H9 (cell line): Measurements from ENCODE around the gene LNP1. TPM values are rescaled to one million over a fixed set of nuclear protein-coding genes. Genes with fewer than 3 reads are reported as not detected.

Experiments
- DNase-seq: peaks from one replicate; pipeline ENCODE4 v3.0.0-alpha.2; 2017
- H2AFZ ChIP-seq: one replicate; pipeline ENCODE4 v1.6.1; 2013; ENCODE audit warnings: mild to moderate bottlenecking, low read length, control low read depth, moderate library complexity
- H2AK5ac ChIP-seq: 2 replicates; pipeline ENCODE4 v1.6.1; 2013; ENCODE audit warnings: low read length, control low read depth, mixed read lengths; ENCODE audit not compliant: insufficient read length
- H2BK120ac ChIP-seq: one replicate; pipeline ENCODE4 v1.6.1; 2013; ENCODE audit warnings: low read depth, mild to moderate bottlenecking, low read length, control low read depth, inconsistent platforms; ENCODE audit not compliant: poor library complexity, severe bottlenecking
- H2BK12ac ChIP-seq: 2 replicates; pipeline ENCODE4 v1.6.1; 2013; ENCODE audit warnings: low read length, control low read depth, mixed read lengths, low read depth; ENCODE audit not compliant: insufficient read length
- H2BK15ac ChIP-seq: 2 replicates; pipeline ENCODE4 v1.6.1; 2013; ENCODE audit warnings: low read depth, low read length, control low read depth
- H2BK20ac ChIP-seq: one replicate; pipeline ENCODE4 v1.6.1; 2013; ENCODE audit warnings: low read depth, mild to moderate bottlenecking, low read length, control low read depth, inconsistent platforms; ENCODE audit not compliant: poor library complexity, severe bottlenecking
- H2BK5ac ChIP-seq: 2 replicates; pipeline ENCODE4 v1.6.1; 2013; ENCODE audit warnings: low read length, control low read depth, mixed read lengths; ENCODE audit not compliant: insufficient read length
- H3K14ac ChIP-seq: 2 replicates; pipeline ENCODE4 v1.6.1; 2013; ENCODE audit warnings: low read length, control low read depth; ENCODE audit not compliant: insufficient read depth
- H3K18ac ChIP-seq: 2 replicates; pipeline ENCODE4 v1.6.1; 2013; ENCODE audit warnings: low read depth, mild to moderate bottlenecking, mixed read lengths, low read length, control low read depth; ENCODE audit not compliant: insufficient read length
- H3K23ac ChIP-seq: 2 replicates; pipeline ENCODE4 v1.6.1; 2013; ENCODE audit warnings: low read length, control low read depth, mixed read lengths, low read depth; ENCODE audit not compliant: insufficient read length
- H3K23me2 ChIP-seq: 2 replicates; pipeline ENCODE4 v1.6.1; 2013; ENCODE audit warnings: low read depth, mild to moderate bottlenecking, mixed read lengths, low read length, control low read depth; ENCODE audit not compliant: insufficient read length, poor library complexity, severe bottlenecking
- H3K27ac ChIP-seq: 2 replicates; pipeline ENCODE4 v1.5.1; 2013; ENCODE audit warnings: low read length, control low read depth, mixed read lengths, low read depth; ENCODE audit not compliant: insufficient read length
- H3K27me3 ChIP-seq: 2 replicates; pipeline ENCODE4 v1.6.1; 2013; ENCODE audit warnings: low read length, control low read depth, inconsistent platforms; ENCODE audit not compliant: insufficient read depth
- H3K4ac ChIP-seq: 2 replicates; pipeline ENCODE4 v1.6.1; 2013; ENCODE audit warnings: low read depth, mild to moderate bottlenecking, control low read depth, inconsistent platforms, low read length, moderate library complexity
- H3K4me1 ChIP-seq: 2 replicates; pipeline ENCODE4 v1.6.1; 2013; ENCODE audit warnings: low read length, control low read depth, inconsistent platforms; ENCODE audit not compliant: insufficient read depth
- H3K4me2 ChIP-seq: 2 replicates; pipeline ENCODE4 v1.6.1; 2013; ENCODE audit warnings: low read length, control low read depth, mixed read lengths; ENCODE audit not compliant: insufficient read length, insufficient read depth
- H3K56ac ChIP-seq: 2 replicates; pipeline ENCODE4 v1.6.1; 2013; ENCODE audit warnings: low read depth, mild to moderate bottlenecking, mixed read lengths, low read length, control low read depth; ENCODE audit not compliant: insufficient read length
- H3K79me1 ChIP-seq: 2 replicates; pipeline ENCODE4 v1.6.1; 2013; ENCODE audit warnings: low read depth, mild to moderate bottlenecking, moderate library complexity, low read length, control low read depth, inconsistent platforms; ENCODE audit not compliant: insufficient read depth, poor library complexity, severe bottlenecking
- H3K79me2 ChIP-seq: 2 replicates; pipeline ENCODE4 v1.6.1; 2013; ENCODE audit warnings: low read length, control low read depth, inconsistent platforms; ENCODE audit not compliant: insufficient read depth
- H3K9ac ChIP-seq: 2 replicates; pipeline ENCODE4 v1.6.1; 2013; ENCODE audit warnings: low read length, control low read depth, mixed read lengths; ENCODE audit not compliant: insufficient read length; ENCODE audit errors: extremely low read depth
- H3K9me3 ChIP-seq: one replicate; pipeline ENCODE4 v1.6.1; 2013; ENCODE audit warnings: low read depth, low read length, inconsistent platforms; ENCODE audit not compliant: control insufficient read depth
- H3T11ph ChIP-seq: one replicate; pipeline ENCODE4 v1.6.1; 2013; ENCODE audit warnings: mild to moderate bottlenecking, low read length, control low read depth, inconsistent platforms
- H4K20me1 ChIP-seq: one replicate; pipeline ENCODE4 v1.6.1; 2013; ENCODE audit not compliant: control insufficient read depth, insufficient read length, insufficient read depth
- H4K5ac ChIP-seq: 2 replicates; pipeline ENCODE4 v1.6.1; 2013; ENCODE audit warnings: low read depth, mild to moderate bottlenecking, mixed read lengths, low read length, control low read depth; ENCODE audit not compliant: insufficient read length
- H4K8ac ChIP-seq: replicated peaks from 2 replicates; pipeline ENCODE4 v1.6.1; 2013; ENCODE audit warnings: low read length, control low read depth, mixed read lengths, low read depth; ENCODE audit not compliant: insufficient read length
- H4K91ac ChIP-seq: 2 replicates; pipeline ENCODE4 v1.6.1; 2013; ENCODE audit warnings: low read depth, mild to moderate bottlenecking, moderate library complexity, mixed read lengths, low read length, control low read depth; ENCODE audit not compliant: insufficient read length
- H3K27ac Mint-ChIP-seq, 3 experiments: 2 replicates in 2 of 3; 3 replicates in 1 of 3; pipeline ENCODE4 v1.8.0; 2020 to 2021; ENCODE audit warnings: mixed read lengths in 3 of 3, mild to moderate bottlenecking in 1 of 3, moderate library complexity in 1 of 3
- H3K27me3 Mint-ChIP-seq: 2 replicates; pipeline ENCODE4 v1.8.0; 2021; ENCODE audit warnings: low read depth, mild to moderate bottlenecking, moderate library complexity, mixed read lengths
- H3K36me3 Mint-ChIP-seq, 3 experiments: 2 replicates in 2 of 3; 3 replicates in 1 of 3; pipeline ENCODE4 v1.8.0; 2020 to 2021; ENCODE audit warnings: low read depth in 3 of 3, mixed read lengths in 3 of 3; ENCODE audit not compliant: insufficient read depth in 1 of 3
- H3K4me1 Mint-ChIP-seq, 2 experiments: 2 replicates each; pipeline ENCODE4 v1.8.0; 2020; ENCODE audit warnings: mixed read lengths in 2 of 2
- H3K4me3 Mint-ChIP-seq, 2 experiments: 2 replicates in 1 of 2; 3 replicates in 1 of 2; pipeline ENCODE4 v1.8.0; 2020 to 2021; ENCODE audit warnings: mild to moderate bottlenecking in 2 of 2, mixed read lengths in 2 of 2, moderate library complexity in 1 of 2
- H3K9me3 Mint-ChIP-seq, 2 experiments: 2 replicates in 1 of 2; 3 replicates in 1 of 2; pipeline ENCODE4 v1.8.0; 2020; ENCODE audit warnings: mild to moderate bottlenecking in 2 of 2, mixed read lengths in 2 of 2, moderate library complexity in 1 of 2
- CTCF ChIP-seq: fragments of 200-600 bp; sonication (generic); conservative IDR thresholded peaks from 3 replicates; pipeline ENCODE4 v1.8.0; 2021; ENCODE audit warnings: antibody characterized with exemption, mild to moderate bottlenecking
- WGBS: extraction: QIAGEN DNeasy Blood & Tissue Kit; methylation state at CpG from one replicate; pipeline ENCODE4 v1.1.7; 2013; ENCODE audit warnings: missing lambda C conversion rate, low lambda C conversion rate, mixed read lengths; ENCODE audit not compliant: insufficient read length; ENCODE audit errors: extremely low coverage; 5-methylcytosine and 5-hydroxymethylcytosine counted together
- total RNA-seq: library from RNA; stranded (reverse); gene quantifications from 2 replicates; pipeline ENCODE4 v1.2.1, GENCODE V29; 2021

Gene LNP1
- total RNA-seq, 1 experiment from 2014 or later, result 4.1 TPM

GRCh38 chr3:100448079-100448478 is 46.7 kb downstream of the LNP1 start:
- Histone ChIP-seq H3K23me2 (no peaks in the 10 kb centered on the region), H2BK20ac (no peak overlapping the region), H4K20me1 (no peaks in the 10 kb centered on the region), H3K9me3 (no peaks in the 10 kb centered on the region), H2BK12ac (no peak overlapping the region), H3K79me2 (no peaks in the 10 kb centered on the region), H2BK5ac (no peak overlapping the region), H3K9ac (no peak overlapping the region), H3K27me3 (no peaks in the 10 kb centered on the region), H4K8ac (no peak overlapping the region), H4K91ac (no peak overlapping the region), H3K14ac (no peak overlapping the region), H3K18ac (no peak overlapping the region), H2BK15ac (no peak overlapping the region), H2AFZ (no peak overlapping the region), H3K4me1 (no peaks in the 10 kb centered on the region), H3K27ac (no peak overlapping the region), H3K56ac (no peak overlapping the region), H3T11ph (no peak overlapping the region), H2AK5ac (no peak overlapping the region), H4K5ac (no peak overlapping the region), H2BK120ac (no peak overlapping the region), H3K23ac (no peak overlapping the region), H3K4me2 (no peak overlapping the region), H3K4ac (no peak overlapping the region), H3K79me1 (no peaks in the 10 kb centered on the region)
- no CpG with 5 or more reads among the region's 1 CpG for WGBS
- H3K36me3 Mint-ChIP-seq, result peaks cover 32 to 51% (median 45%) of the 10 kb centered on the region in 3 experiments
- no peak overlapping the region for H3K27ac Mint-ChIP-seq
- DNase-seq, result no peak
- peaks cover 39 to 47% of the 10 kb centered on the region in 2 experiments for H3K9me3 Mint-ChIP-seq
- H3K27me3 Mint-ChIP-seq, result no peaks in the 10 kb centered on the region; the same call in 1 of the 2 replicates
- no peak overlapping the region for H3K4me3 Mint-ChIP-seq
- no peak for TF ChIP-seq CTCF
- peaks cover 15 to 22% of the 10 kb centered on the region in 2 experiments for H3K4me1 Mint-ChIP-seq
